Measurements from ENCODE around the gene MINDY4. TPM values are rescaled to one million over a fixed set of nuclear protein-coding genes. Genes with fewer than 3 reads are reported as not detected.

MINDY4 gene
- total RNA-seq, 1 donor from 2014 or later: 13.8 TPM

DNA sequence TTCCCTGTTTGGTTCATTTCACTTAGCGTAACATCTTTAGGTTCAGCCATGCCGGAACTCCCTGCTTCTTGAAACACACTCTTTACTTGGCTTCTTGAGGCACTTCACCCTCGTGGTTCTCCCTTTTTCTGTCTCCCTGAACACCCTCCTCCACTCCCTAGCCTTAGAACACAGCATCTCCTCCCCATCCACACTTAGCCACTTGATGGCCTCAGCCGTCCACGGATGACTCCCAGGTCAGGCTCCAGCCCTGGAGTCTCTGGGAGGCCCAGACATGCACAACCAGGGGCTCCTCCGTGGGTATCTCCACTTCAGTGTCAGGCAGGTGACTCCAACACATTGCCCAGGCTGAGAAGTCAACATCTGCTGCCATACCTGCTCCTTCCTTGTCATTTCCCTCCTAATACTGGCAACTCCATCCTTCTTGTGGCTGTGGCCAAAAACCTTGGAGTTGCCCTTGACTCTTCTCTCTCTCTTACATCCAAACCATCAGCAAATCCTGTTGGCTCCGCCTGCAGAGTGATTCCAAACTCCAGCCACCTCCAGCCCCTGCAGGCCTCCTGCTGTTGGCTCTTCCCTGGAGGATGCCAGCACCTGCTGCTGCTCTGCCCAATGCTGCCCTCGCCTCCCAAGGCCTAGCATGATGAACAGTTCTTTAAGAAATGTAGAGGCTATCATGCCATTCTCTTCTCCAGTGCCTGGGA is 27.7 kb upstream of the MINDY4 start:
- no peaks in the 10 kb centered on the region for H3K9me3 ChIP-seq
- intact Hi-C loops (cut with DNase I): no loop called here
- H3K36me3 ChIP-seq: no peaks in the 10 kb centered on the region
- TF ChIP-seq, protein P1, sequence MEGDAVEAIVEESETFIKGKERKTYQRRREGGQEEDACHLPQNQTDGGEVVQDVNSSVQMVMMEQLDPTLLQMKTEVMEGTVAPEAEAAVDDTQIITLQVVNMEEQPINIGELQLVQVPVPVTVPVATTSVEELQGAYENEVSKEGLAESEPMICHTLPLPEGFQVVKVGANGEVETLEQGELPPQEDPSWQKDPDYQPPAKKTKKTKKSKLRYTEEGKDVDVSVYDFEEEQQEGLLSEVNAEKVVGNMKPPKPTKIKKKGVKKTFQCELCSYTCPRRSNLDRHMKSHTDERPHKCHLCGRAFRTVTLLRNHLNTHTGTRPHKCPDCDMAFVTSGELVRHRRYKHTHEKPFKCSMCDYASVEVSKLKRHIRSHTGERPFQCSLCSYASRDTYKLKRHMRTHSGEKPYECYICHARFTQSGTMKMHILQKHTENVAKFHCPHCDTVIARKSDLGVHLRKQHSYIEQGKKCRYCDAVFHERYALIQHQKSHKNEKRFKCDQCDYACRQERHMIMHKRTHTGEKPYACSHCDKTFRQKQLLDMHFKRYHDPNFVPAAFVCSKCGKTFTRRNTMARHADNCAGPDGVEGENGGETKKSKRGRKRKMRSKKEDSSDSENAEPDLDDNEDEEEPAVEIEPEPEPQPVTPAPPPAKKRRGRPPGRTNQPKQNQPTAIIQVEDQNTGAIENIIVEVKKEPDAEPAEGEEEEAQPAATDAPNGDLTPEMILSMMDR (IDR thresholded peaks at IDR 0.05): peak; percentile 34
- peaks cover 3% of the 10 kb centered on the region for H3K4me1 ChIP-seq
- H3K27me3 ChIP-seq (ENCODE audit: low read depth): no peaks in the 10 kb centered on the region
- DNase-seq (no peak), ATAC-seq (no peak)
- H3K4me3 ChIP-seq: no peak overlapping the region
- H3K27ac ChIP-seq: no peak overlapping the region

DNA sequence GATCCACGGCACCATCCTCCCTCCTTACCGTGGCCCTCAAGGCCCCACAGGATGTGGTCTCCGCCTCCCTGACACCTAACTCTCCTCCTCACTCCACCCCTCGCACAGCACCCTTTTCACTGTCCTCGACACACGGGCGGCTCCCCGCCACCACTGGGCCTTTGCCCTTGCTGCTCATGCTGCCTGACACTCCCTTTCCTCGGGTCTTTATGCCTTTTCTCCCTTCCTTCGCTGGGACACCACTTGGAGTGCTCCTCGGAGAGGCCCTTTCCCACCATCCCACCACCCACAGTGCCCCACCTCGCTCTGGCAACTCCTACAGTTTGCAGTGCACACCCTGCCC is 27.2 kb upstream of the MINDY4 start:
- no peaks in the 10 kb centered on the region for H3K9me3 ChIP-seq
- peaks cover 4% of the 10 kb centered on the region for H3K4me1 ChIP-seq
- no peak overlapping the region for H3K4me3 ChIP-seq
- no peaks in the 10 kb centered on the region for H3K36me3 ChIP-seq
- ATAC-seq (no peak), DNase-seq (no peak)
- H3K27me3 ChIP-seq (ENCODE audit: low read depth): no peaks in the 10 kb centered on the region
- H3K27ac ChIP-seq: no peak overlapping the region
- intact Hi-C loops (cut with DNase I): no loop called here
- TF ChIP-seq, protein P1 (IDR thresholded peaks at IDR 0.05): no peak

DNA sequence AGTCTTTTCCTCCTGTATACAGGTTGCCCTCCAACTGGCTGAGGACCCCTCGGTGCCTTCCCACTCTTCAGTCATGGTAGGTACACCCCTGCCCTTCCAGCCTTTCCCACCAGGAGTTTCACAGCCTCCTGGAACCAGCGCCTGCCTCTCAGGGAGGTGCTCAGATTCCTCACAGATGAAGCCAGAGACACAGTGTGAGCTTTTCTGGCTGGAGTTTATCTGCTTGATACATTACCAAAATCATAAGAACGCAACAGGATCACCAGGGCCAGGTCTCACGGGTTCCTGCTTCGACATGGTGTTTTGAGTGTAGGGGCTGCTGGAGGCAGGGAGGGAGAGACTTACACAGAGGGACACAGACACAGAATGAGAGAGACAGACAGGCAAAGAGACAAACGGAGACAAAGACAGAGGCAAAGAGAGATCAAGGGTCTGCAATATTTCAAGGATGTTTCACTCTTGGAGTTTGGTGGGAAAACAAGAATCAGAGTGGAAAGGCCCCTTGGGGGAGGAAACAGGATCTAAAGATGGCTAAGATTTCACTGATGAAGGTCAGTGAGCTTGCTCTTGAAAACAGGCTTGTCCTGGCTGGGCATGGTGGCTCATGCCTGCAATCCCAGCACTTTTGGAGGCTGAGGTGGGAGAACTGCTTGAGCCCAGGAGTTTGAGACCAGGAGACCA is 25.8 kb upstream of the MINDY4 start:
- DNase-seq (no peak), ATAC-seq (no peak)
- peaks cover 18% of the 10 kb centered on the region for H3K4me1 ChIP-seq
- H3K27me3 ChIP-seq (ENCODE audit: low read depth): no peaks in the 10 kb centered on the region
- TF ChIP-seq, protein P1 (IDR thresholded peaks at IDR 0.05): no peak
- no peaks in the 10 kb centered on the region for H3K9me3 ChIP-seq
- H3K27ac ChIP-seq: no peak overlapping the region
- intact Hi-C loops (cut with DNase I): no loop called here
- no peak overlapping the region for H3K4me3 ChIP-seq
- no peaks in the 10 kb centered on the region for H3K36me3 ChIP-seq

DNA sequence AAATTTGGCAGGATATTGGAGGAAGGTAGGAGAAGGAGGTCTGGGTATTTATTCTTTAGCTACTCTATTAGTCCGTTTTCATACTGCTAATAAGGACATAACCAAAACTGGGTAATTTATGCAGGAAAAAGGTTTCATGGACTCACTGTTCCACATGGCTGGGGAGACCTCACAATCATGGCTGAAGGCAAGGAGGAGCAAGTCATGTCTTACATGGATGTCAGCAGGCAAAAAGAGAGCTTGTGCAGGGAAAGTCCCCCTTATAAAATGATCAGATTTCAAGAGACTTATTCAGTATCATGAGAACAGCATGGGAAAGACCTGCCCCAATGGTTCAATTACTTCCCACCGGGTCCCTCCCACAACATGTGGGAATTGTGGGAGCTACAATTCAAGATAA is 21.2 kb upstream of the MINDY4 start:
- DNase-seq: no peak
- Histone ChIP-seq H3K27ac (peak overlapping the region; percentile 83), H3K4me3 (no peak overlapping the region), H3K9me3 (no peaks in the 10 kb centered on the region), H3K4me1 (peaks cover 40% of the 10 kb centered on the region), H3K36me3 (peaks cover 1% of the 10 kb centered on the region), H3K27me3 (ENCODE audit: low read depth) (no peaks in the 10 kb centered on the region)
- intact Hi-C loops (cut with DNase I): no loop called here
- TF ChIP-seq, protein P1 (IDR thresholded peaks at IDR 0.05): no peak
- no peak for ATAC-seq

DNA sequence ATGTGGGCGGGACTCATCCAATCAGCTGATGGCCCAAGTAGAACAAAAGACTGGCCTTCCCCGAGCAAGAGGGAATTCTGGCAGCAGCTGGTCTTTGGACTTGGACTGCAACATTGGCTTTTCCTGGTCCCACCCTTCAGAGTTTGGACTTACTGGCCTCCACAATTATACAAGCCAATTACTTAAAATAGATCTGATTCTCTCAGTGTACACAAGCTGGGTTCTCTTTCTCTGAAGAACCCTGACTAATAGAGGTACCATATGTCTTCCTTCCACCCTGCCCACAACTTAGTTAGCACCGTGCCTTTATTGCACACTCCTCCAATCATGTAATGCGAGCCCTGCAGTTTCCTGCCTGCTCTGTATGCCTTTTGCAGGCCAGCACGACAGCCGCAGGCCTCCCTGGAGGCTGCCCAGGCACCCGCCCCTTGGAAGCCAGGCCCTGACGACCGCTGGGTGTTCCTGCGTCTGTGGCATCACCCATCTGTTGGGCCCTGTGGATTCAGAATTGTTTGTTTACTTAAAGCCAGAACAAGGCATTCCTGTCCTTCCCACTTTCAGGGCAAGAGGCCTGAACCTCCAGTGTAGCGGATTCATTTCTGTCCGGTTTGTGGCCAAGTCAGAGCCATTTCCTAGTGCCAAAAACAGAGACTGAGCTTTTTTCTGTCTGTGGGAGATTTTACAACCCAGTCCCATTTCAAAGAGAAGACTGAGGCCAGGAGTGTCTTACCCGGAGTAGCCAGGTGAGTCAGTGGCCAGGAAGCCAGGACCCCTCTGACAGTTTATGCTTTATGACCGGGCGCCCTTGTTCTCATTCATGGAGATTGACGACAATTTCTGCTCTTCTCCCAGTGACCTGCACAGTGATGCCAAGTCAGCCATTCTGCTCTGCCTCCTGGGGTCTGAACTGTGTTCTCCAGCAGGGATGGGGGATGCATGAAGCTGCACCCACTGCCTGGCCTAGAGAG is 20.2 kb upstream of the MINDY4 start:
- intact Hi-C loops (cut with DNase I): no loop called here
- ATAC-seq: peak; percentile 65 to 85
- H3K36me3 ChIP-seq: peaks cover 7% of the 10 kb centered on the region
- no peaks in the 10 kb centered on the region for H3K9me3 ChIP-seq
- TF ChIP-seq, protein P1 (IDR thresholded peaks at IDR 0.05): no peak
- DNase-seq: peak; percentile 66
- peak overlapping the region; percentile 83 for H3K27ac ChIP-seq
- peak overlapping the region; percentile 63 for H3K4me3 ChIP-seq
- H3K27me3 ChIP-seq (ENCODE audit: low read depth): no peaks in the 10 kb centered on the region
- peaks cover 40% of the 10 kb centered on the region for H3K4me1 ChIP-seq
